AG04449 (cell line): ENCODE results near the gene MYOM1.
A peak's percentile ranks its signal among the peaks of the same experiment; 100 is the strongest.

ENCODE experiments used
- CTCF ChIA-PET: fragments of 350-600 bp; formaldehyde crosslinking; extraction: SDS; loops from one replicate; lab custom pipeline; 2021; ENCODE audit warnings: antibody characterized with exemption; lab: Yijun Ruan, JAX
- POLR2A ChIA-PET: fragments of 400-600, 350-600 bp; formaldehyde crosslinking; extraction: SDS; loops from one replicate; lab custom pipeline; 2020; ENCODE audit warnings: antibody characterized with exemption, inconsistent platforms; lab: Yijun Ruan, JAX
- DNase-seq: peaks from one replicate; pipeline ENCODE4 v3.0.0-alpha.2; 2010; ENCODE audit warnings: low read depth, low spot score
- H3K4me3 ChIP-seq: 2 replicates; pipeline ENCODE4 v1.5.1; 2011; ENCODE audit warnings: low read depth, mild to moderate bottlenecking, control low read depth, low read length
- CTCF ChIP-seq: IDR thresholded peaks from one replicate; pipeline ENCODE4 v1.5.1; 2011; ENCODE audit warnings: mild to moderate bottlenecking, moderate library complexity, low read length, control low read depth, inconsistent platforms; ENCODE audit not compliant: insufficient read depth; ENCODE audit errors: missing control alignments

The MYOM1 gene

DNA sequence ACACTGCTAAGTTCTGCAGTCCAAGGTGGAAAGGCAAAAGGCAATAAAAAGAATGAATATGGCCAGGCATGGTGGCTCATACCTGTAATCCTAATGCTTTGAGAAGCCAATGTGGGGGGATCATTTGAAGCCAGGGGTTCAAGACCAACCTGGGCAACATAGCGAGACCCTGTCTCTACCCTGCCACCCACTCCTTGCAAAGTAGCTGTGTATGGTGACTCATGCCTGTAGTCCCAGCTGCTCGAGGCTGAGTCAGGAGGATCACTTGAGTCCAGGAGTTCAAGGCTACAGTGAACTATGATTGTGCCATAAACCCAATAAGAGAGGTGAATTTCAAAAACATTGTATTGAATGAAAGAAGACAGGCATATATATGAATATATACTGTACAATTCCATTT is 44.6 kb upstream of the MYOM1 start:
- ChIA-PET CTCF (interaction anchor here (1.4 to 2.0 kb wide), 2 partner anchors 19 to 402 kb away, joined by 6 to 7 read pairs; no protein-coding TSS in a partner anchor), POLR2A (interaction anchor here (0.6 to 3.2 kb wide), 3 partner anchors 17 to 330 kb away, joined by 3 to 16 read pairs (median 3); partner anchors contain the start of gene MYL12A)
- DNase-seq = no peak

GRCh38 chr18:3263132-3263700 is 43.4 kb upstream of the MYOM1 start:
- ChIA-PET CTCF (interaction anchor here (0.6 to 2.0 kb wide), 2 partner anchors 19 to 403 kb away, joined by 3 to 7 read pairs; no protein-coding TSS in a partner anchor), POLR2A (interaction anchor here (0.5 to 3.2 kb wide), 3 partner anchors 12 to 277 kb away, joined by 3 to 16 read pairs (median 5); partner anchors contain the start of gene MYL12A)
- DNase-seq = no peak
- TF ChIP-seq CTCF = no peak
- peak overlapping the region; percentile 90 for H3K4me3 ChIP-seq

More for the DNA sequence above, 44.6 kb upstream of the MYOM1 start:
- H3K4me3 ChIP-seq = peak overlapping the region; percentile 20
- TF ChIP-seq CTCF = no peak

- TF ChIP-seq CTCF = no peak
- DNase-seq = no peak
- POLR2A ChIA-PET = interaction anchor here (1.0 to 3.2 kb wide), 3 partner anchors 10 to 15 kb away, joined by 3 to 21 read pairs (median 16); partner anchors contain the start of gene MYL12A
- CTCF ChIA-PET = interaction anchor here (1.5 to 2.0 kb wide), 2 partner anchors 403 to 404 kb away, joined by 6 to 7 read pairs; no protein-coding TSS in a partner anchor
- H3K4me3 ChIP-seq = peak overlapping the region; percentile 90
These were observed 42.7 kb upstream of the MYOM1 start for GRCh38 chr18:3262234-3263131.

DNA sequence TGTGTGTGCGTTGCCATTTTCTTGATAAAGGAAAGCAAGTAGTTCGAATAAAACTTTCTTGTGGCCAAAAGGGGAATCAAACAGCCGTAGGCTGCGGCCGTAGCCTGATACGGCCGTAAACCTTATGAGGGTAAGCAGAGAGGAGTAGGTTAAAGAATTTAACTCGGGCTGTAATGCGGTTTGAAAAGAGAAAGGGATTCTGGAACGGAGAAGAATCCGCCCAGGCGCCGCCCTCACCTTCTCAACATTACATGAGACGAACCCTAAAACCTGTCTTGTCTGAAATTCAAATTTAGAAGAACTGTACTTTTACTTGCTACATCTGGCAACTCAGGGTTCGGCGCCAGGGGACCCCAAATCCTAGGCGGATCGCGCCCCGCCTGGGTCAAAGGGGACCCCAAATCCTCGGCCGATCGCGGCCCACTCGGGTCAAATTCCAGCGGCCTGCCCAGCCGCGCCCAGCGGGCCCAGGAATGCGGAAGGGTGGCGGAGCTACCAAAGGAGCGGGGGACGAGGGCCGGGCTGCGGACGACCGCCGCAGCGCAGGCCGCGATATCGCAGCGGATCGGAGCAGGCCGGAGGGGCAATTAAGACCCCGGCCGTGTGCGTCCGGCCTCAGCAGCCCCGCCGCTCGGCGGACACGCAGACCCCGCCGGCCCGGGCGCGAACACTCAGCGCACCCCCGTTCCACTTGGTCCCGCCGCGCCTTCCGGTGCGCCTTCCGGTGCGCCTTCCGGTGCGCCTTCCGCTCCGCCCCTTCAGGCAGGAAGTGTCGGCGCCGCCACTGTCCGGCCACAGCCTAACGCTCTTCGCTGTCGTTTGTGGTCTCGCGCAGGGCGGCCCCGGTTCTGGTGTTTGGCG is 41.8 kb upstream of the MYOM1 start, which contains the start of gene MYL12B:
Gene MYL12B, plus strand, starts transcription at position 761 of the 861 bp plus-strand sequence. CDS start 10,766 bp downstream, outside the sequence.
- TF ChIP-seq CTCF = no peak
- DNase-seq = no peak
- CTCF ChIA-PET = interaction anchor here (1.0 to 1.5 kb wide), 2 partner anchors 13 to 405 kb away, joined by 3 to 6 read pairs; no protein-coding TSS in a partner anchor
- H3K4me3 ChIP-seq = peak within 1 kb of the TSS; percentile 90
- POLR2A ChIA-PET = interaction anchor here (0.7 to 1.7 kb wide), 3 partner anchors 9 to 404 kb away, joined by 3 to 21 read pairs (median 3); no protein-coding TSS in a partner anchor

DNA sequence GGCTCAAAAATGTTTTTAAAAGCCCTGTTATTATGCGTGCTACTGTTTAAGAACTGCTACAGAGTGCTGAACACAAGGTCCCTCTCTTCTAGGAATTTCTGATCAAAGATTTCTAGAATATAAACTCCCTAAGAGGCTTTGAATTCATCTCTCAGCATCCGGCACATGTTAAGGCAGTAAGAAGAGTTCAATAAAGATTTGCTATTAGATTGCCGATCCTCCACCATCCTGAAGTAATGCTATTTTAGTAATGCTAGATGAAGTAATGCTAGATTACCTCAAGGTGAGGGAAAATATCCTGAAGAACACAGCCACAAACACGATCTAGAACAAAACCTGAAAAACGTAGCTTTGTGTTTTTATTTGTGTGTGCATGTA is 41.2 kb upstream of the MYOM1 start:
- ChIA-PET CTCF (interaction anchor here (1.0 to 1.5 kb wide), 2 partner anchors 13 to 405 kb away, joined by 3 to 6 read pairs; no protein-coding TSS in a partner anchor), POLR2A (interaction anchor here (0.7 to 1.7 kb wide), 4 partner anchors 9 to 405 kb away, joined by 3 to 21 read pairs (median 3); partner anchors contain the start of gene MYL12A)
- no peak for DNase-seq
- TF ChIP-seq CTCF = no peak
- H3K4me3 ChIP-seq = peak overlapping the region; percentile 90
